HG02798 (cell line): Measurements from ENCODE around the gene CEMIP2.

ENCODE experiments used
- ATAC-seq: cut with Tn5 transposase; IDR thresholded peaks from one replicate; pipeline ENCODE4 v1.9.1; 2021; ENCODE audit warnings: mild to moderate bottlenecking; ENCODE audit not compliant: unreplicated experiment, poor library complexity

CEMIP2 gene

GRCh38 chr9:71772726-71773125 is 4.4 kb upstream of the CEMIP2 start:
- ATAC-seq, result no peak

DNA sequence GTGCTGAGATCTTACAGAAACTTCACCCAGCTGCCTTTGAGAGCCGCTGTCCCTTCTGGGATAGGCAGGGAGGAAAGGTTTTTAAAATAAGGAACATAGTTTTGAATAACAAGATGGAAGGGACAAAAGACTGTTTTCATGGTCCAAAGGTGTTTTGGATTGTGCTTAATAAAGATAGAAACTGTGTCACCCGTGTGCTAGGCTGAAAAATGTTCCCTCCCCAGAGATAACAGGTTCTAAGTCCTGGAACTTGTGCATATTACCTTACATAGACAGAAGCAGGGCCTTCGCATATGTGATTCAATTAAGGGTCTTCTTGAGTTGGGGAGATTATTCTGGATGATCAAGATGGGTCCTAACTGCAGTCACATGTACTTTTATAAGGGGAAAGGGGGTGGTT is 1.9 kb upstream of the CEMIP2 start:
- ATAC-seq, result no peak

GRCh38 chr9:71769175-71770161 is 1.2 kb upstream of the CEMIP2 start:
- ATAC-seq, result peak; percentile 42

GRCh38 chr9:71767776-71768321 is 464 bp downstream of the CEMIP2 start:
- no peak for ATAC-seq

DNA sequence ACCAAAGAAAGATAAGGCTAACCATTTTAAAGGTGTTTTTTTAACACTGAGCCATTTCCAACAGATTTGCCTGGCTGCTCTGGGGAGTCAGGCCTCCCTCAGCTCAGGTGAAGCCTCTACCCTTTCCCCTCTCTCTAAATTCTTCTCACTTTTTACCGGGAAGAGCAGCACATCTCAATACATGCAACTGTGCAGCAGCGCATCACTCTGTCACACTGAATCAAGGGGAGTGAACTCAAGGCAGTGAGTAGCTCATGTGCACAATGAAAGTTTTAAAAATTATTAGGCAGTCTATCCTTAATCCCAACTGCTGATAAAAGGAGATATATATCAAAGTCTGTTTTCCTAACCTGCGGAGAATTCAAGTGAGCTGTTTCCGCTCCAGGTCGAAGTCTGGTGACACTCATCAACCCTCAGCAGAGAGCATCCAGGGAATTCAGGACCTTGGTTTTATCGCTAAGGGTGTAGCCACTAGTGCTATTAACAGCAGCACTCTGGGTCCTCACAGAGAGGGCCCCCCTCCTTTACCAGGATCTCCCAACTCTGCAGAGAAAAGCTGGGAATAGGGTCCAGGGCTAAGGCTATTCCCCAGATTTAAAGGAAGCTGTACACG is 1.0 kb downstream of the CEMIP2 start:
- no peak for ATAC-seq

- ATAC-seq, result no peak
Measured at GRCh38 chr9:71766663-71767062, 1.6 kb downstream of the CEMIP2 start.

- ATAC-seq, result no peak
Measured at GRCh38 chr9:71765693-71766092, 2.6 kb downstream of the CEMIP2 start.

DNA sequence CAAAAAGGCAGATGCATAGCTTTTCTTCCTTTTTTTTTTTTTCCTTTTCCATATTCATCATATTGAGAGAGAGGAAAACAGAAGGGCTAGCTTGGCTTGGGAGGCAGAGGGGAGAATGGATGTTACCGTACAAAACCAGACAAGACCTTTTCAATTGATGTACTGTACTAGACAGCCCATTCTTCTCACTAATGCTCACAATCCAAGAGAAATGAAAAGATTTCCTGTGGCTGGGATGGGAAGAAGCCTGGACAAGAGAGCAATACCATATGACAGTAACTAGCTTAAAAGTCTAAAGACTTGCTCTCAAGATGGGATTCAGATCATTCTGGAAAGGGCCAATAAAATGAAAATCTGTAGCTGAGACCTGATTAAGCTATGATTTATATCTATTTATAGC is 3.4 kb downstream of the CEMIP2 start:
- no peak for ATAC-seq

DNA sequence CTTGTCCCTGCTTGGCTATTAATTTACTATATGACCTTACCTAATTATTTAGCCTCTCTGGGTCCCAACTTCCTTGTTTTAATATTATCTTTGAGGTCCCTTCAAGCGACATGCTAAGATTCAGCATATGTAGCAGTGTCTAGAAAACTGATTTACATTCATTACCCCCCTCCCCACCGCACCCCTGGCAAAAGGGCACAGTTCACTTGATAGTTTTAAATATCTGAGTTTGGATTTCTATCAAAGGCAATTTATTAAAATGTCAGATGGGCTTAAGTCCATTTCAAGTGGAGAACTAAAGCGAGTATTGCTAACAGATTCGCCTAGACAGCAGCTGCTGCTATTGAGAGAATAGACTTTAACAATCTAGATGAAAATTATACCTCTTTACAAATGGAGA is 3.9 kb downstream of the CEMIP2 start:
- no peak for ATAC-seq

GRCh38 chr9:71763832-71764231 is 4.5 kb downstream of the CEMIP2 start:
- no peak for ATAC-seq

GRCh38 chr9:71762900-71763653 is 5.2 kb downstream of the CEMIP2 start:
- no peak for ATAC-seq

- ATAC-seq, result no peak
Measured at GRCh38 chr9:71761938-71762353, 6.4 kb downstream of the CEMIP2 start.

DNA sequence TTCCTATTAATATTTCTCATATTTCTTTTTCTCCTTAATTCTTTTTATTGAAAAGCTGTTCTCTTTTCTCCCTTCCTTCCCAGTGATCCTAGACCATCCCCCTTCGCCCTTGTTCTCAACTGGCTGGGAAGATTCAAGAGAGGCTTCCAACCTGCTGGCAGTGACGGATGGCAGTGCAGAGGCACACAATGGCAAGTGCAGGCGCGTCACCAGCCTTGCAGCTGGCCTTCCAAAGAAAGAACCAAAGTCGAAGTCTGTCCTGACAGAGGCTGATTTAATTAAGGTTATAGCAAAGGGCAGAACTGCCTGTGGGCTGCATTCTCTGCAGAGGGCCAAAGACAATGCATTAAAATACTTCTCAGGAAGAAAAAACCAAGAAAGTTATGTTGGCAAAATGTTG is 7.4 kb downstream of the CEMIP2 start:
- ATAC-seq, result no peak

DNA sequence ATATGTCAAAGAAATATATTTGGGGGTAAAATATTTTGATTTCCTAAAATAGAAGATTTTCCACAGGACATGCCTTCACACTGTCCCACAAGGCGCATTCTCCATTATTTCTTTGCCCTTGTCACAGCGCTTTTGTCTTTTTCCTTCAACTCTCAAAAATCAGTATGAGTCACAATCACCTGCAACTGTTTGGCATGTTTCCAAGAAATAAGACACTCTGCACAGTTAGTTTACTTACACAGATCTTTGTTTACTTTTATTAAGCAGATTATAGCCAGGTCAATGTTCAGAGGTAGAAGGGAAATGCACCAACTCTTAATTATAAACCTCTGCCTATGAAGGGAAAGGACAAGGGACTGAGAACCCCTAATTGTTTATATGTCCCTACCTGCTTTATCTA is 9.5 kb downstream of the CEMIP2 start:
- no peak for ATAC-seq

GRCh38 chr9:71758277-71758676 is 10.0 kb downstream of the CEMIP2 start:
- no peak for ATAC-seq

GRCh38 chr9:71756753-71757152 is 11.6 kb downstream of the CEMIP2 start:
- no peak for ATAC-seq

- no peak for ATAC-seq
Measured at GRCh38 chr9:71755869-71756268, 12.4 kb downstream of the CEMIP2 start.

- ATAC-seq, result no peak
Measured at GRCh38 chr9:71755230-71755629, 13.1 kb downstream of the CEMIP2 start.

DNA sequence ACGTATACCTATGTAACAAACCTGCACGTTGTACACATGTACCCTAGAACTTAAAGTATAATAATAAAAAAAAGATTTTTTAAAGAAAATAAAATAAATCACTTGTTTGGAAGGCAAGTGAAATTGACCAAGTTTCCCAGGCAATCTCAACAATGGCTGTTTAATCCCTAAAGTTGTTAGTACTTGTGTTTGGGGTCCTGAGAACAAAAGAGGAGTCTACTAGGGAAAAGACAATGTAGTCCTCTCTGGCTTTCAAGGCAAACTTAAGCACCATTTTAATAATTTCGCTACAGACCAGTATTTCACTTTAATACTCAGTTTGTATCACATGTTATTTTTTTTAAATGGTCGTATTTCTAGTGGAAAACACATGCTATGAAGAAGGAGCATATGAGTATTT is 14.2 kb downstream of the CEMIP2 start:
- ATAC-seq, result no peak

DNA sequence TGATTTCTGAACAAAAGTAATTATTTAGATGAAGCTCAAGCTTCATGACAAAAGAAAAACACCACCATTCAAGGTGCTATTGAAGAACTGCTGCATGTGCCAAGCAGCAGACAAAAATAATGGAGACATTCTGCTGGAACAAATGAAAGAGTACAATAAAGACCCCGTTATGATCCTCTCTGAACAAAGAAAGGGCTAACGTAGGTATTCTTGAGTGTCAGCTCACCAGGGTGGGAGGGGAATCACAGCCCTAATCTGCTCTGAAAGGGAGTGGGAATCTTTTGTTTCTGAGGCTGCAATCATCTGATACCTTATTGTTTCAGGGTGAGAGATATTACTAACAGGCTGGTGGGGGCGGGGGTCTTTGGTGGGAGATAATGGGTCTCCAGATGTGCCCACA is 15.4 kb downstream of the CEMIP2 start:
- ATAC-seq, result no peak

- ATAC-seq, result no peak
Measured at GRCh38 chr9:71752352-71752751, 16.0 kb downstream of the CEMIP2 start.
